Measurements from ENCODE around the gene IGF1. TPM values are rescaled to one million over a fixed set of nuclear protein-coding genes. Genes with fewer than 3 reads are reported as not detected.
A peak's percentile ranks its signal among the peaks of the same experiment; 100 is the strongest.

The IGF1 gene
- total and polyA plus RNA-seq, 2 experiments from 2014 or later = 2.3 to 2.9 TPM

GRCh38 chr12:102376781-102377180 lies 103.6 kb downstream of the IGF1 start:
- Histone ChIP-seq H4K20me1 (ENCODE audit: insufficient read depth) (no peaks in the 10 kb centered on the region), H3K4me1 (ENCODE audit: insufficient read depth) (no peaks in the 10 kb centered on the region), H3K9me3 (ENCODE audit: low read depth) (no peaks in the 10 kb centered on the region), H3K9ac (no peak overlapping the region), H3F3A (ENCODE audit: insufficient read depth) (no peaks in the 10 kb centered on the region), H3K27ac (no peak overlapping the region), H3K4me2 (ENCODE audit: unreplicated experiment) (no peak overlapping the region), H3K36me3 (ENCODE audit: low read depth) (no peaks in the 10 kb centered on the region), H2AFZ (no peak overlapping the region), H3K4me3 (no peak overlapping the region), H3K9me2 (ENCODE audit: insufficient read depth) (no peaks in the 10 kb centered on the region; the same call in 1 of the 2 replicates), H3K79me2 (ENCODE audit: insufficient read depth) (no peaks in the 10 kb centered on the region), H3K27me3 (replicated peaks; ENCODE audit: insufficient read depth) (no peaks in the 10 kb centered on the region)
- TF ChIP-seq EZH2phosphoT487 (IDR thresholded peaks at IDR 0.05; ENCODE audit: insufficient read depth, low read depth) (no peak), EZH2 (IDR thresholded peaks at IDR 0.05; ENCODE audit: insufficient read depth, poor library complexity, severe bottlenecking) (no peak)
- no peak for DNase-seq
- in situ Hi-C loops (cut with MboI) = no loop called here

- H3K9me3 ChIP-seq (ENCODE audit: low read depth) = no peaks in the 10 kb centered on the region
- no peak overlapping the region for H3K4me2 ChIP-seq (ENCODE audit: unreplicated experiment)
- no peaks in the 10 kb centered on the region for H3F3A ChIP-seq (ENCODE audit: insufficient read depth)
- TF ChIP-seq EZH2phosphoT487 (IDR thresholded peaks at IDR 0.05; ENCODE audit: insufficient read depth, low read depth) (no peak), EZH2 (IDR thresholded peaks at IDR 0.05; ENCODE audit: insufficient read depth, poor library complexity, severe bottlenecking) (no peak)
- H3K27me3 ChIP-seq (replicated peaks; ENCODE audit: insufficient read depth) = no peaks in the 10 kb centered on the region
- no peak overlapping the region for H3K4me3 ChIP-seq
- no peaks in the 10 kb centered on the region for H3K36me3 ChIP-seq (ENCODE audit: low read depth)
- H3K27ac ChIP-seq = no peak overlapping the region
- H3K9ac ChIP-seq = no peak overlapping the region
- in situ Hi-C loops (cut with MboI) = no loop called here
- no peaks in the 10 kb centered on the region for H3K79me2 ChIP-seq (ENCODE audit: insufficient read depth)
- 76 to 78% methylated on average over 5 of the region's 5 CpGs for WGBS, 2 experiments (ENCODE audit: low coverage in 1 of 2, low lambda C conversion rate in 2 of 2, missing lambda C conversion rate in 2 of 2)
- no peaks in the 10 kb centered on the region for H4K20me1 ChIP-seq (ENCODE audit: insufficient read depth)
- no peaks in the 10 kb centered on the region; the same call in 1 of the 2 replicates for H3K9me2 ChIP-seq (ENCODE audit: insufficient read depth)
- peak; percentile 4 for DNase-seq
- H3K4me1 ChIP-seq (ENCODE audit: insufficient read depth) = no peaks in the 10 kb centered on the region
- no peak overlapping the region for H2AFZ ChIP-seq
These were observed 104.1 kb downstream of the IGF1 start for GRCh38 chr12:102376181-102376747.

DNA sequence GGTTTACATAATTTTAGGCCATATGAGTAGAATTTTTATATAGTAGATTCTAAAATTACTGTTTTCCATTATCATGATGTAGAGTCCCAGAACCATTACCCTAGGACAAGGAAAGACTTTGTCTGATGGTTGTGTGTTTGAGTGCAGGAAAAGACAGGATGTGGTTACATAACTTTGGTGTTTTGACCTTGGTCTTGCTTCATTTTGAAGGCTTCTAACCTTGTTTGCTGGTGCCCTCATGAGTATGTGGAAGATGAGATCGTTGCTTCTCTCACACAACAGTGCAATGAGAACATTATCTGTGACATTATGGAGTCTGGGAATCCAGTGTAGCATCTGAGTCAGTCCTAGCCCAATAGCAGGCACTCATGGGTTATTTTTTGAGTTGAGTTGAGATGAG lies 106.2 kb downstream of the IGF1 start:
- no peak overlapping the region for H3K4me2 ChIP-seq (ENCODE audit: unreplicated experiment)
- H4K20me1 ChIP-seq (ENCODE audit: insufficient read depth) = no peaks in the 10 kb centered on the region
- H3K36me3 ChIP-seq (ENCODE audit: low read depth) = no peaks in the 10 kb centered on the region
- peak; percentile 6 for DNase-seq
- no peak overlapping the region for H3K9ac ChIP-seq
- no peak overlapping the region for H3K27ac ChIP-seq
- no peak overlapping the region for H2AFZ ChIP-seq
- no peaks in the 10 kb centered on the region; the same call in 1 of the 2 replicates for H3K9me2 ChIP-seq (ENCODE audit: insufficient read depth)
- no peaks in the 10 kb centered on the region for H3K27me3 ChIP-seq (replicated peaks; ENCODE audit: insufficient read depth)
- H3F3A ChIP-seq (ENCODE audit: insufficient read depth) = no peaks in the 10 kb centered on the region
- no peak overlapping the region for H3K4me3 ChIP-seq
- in situ Hi-C loops (cut with MboI) = no loop called here
- WGBS, 2 experiments (ENCODE audit: low coverage in 1 of 2, low lambda C conversion rate in 2 of 2, missing lambda C conversion rate in 2 of 2) = 36 to 50% methylated on average over 1 of the region's 1 CpG
- H3K9me3 ChIP-seq (ENCODE audit: low read depth) = no peaks in the 10 kb centered on the region
- H3K4me1 ChIP-seq (ENCODE audit: insufficient read depth) = no peaks in the 10 kb centered on the region
- no peaks in the 10 kb centered on the region for H3K79me2 ChIP-seq (ENCODE audit: insufficient read depth)
- no peak for TF ChIP-seq EZH2phosphoT487 (IDR thresholded peaks at IDR 0.05; ENCODE audit: insufficient read depth, low read depth)
- TF ChIP-seq EZH2 (IDR thresholded peaks at IDR 0.05; ENCODE audit: insufficient read depth, poor library complexity, severe bottlenecking) = no peak

DNA sequence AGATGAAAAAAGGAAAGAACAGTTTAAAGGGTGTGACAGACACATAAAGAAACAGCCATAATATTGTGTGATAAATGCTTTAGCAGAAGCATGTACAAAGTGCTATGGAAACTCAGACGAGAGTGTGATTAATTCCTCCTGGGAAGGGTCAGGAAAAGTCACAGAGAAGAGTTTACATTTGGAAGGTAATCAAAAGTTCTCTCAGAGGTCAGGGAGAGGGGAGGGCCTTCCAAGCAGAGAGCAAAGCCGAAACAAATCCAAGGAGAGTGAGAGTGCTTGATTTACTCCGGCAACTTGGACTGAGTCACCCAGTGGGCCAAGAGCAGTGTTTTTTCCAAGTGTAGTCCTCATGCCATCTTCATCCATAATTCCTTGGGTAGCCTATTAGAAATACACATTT lies 108.3 kb downstream of the IGF1 start:
- no peak overlapping the region for H2AFZ ChIP-seq
- no peaks in the 10 kb centered on the region for H3K79me2 ChIP-seq (ENCODE audit: insufficient read depth)
- WGBS, 2 experiments (ENCODE audit: low coverage in 1 of 2, low lambda C conversion rate in 2 of 2, missing lambda C conversion rate in 2 of 2) = 56 to 66% methylated on average over 3 of the region's 3 CpGs
- no peaks in the 10 kb centered on the region for H3K9me3 ChIP-seq (ENCODE audit: low read depth)
- H3K9ac ChIP-seq = no peak overlapping the region
- H3K9me2 ChIP-seq (ENCODE audit: insufficient read depth) = no peaks in the 10 kb centered on the region; the same call in 1 of the 2 replicates
- H4K20me1 ChIP-seq (ENCODE audit: insufficient read depth) = no peaks in the 10 kb centered on the region
- DNase-seq = no peak
- H3K4me1 ChIP-seq (ENCODE audit: insufficient read depth) = no peaks in the 10 kb centered on the region
- no peaks in the 10 kb centered on the region for H3K36me3 ChIP-seq (ENCODE audit: low read depth)
- H3K27ac ChIP-seq = no peak overlapping the region
- no peaks in the 10 kb centered on the region for H3F3A ChIP-seq (ENCODE audit: insufficient read depth)
- no peaks in the 10 kb centered on the region for H3K27me3 ChIP-seq (replicated peaks; ENCODE audit: insufficient read depth)
- in situ Hi-C loops (cut with MboI) = no loop called here
- TF ChIP-seq EZH2phosphoT487 (IDR thresholded peaks at IDR 0.05; ENCODE audit: insufficient read depth, low read depth) (no peak), EZH2 (IDR thresholded peaks at IDR 0.05; ENCODE audit: insufficient read depth, poor library complexity, severe bottlenecking) (no peak)
- H3K4me3 ChIP-seq = no peak overlapping the region
- no peak overlapping the region for H3K4me2 ChIP-seq (ENCODE audit: unreplicated experiment)

DNA sequence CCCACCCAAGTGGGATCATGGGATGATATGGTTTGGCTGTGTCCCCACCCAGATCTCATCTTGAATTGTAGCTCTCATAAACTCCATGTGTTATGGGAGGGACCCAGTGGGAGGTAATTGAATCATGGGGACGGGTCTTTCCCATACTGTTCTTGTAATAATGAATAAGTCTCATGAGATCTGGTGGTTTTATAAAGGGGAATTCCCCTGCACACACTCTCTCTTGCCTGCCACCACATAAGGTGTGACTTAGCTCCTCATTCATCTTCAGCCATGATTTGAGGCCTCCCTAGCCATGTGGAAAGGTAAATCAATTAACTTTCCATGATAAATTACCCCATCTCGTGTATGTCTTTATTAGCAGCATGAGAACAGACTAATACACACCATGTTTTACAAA lies 109.2 kb downstream of the IGF1 start:
- in situ Hi-C loops (cut with MboI) = no loop called here
- TF ChIP-seq EZH2phosphoT487 (IDR thresholded peaks at IDR 0.05; ENCODE audit: insufficient read depth, low read depth) (no peak), EZH2 (IDR thresholded peaks at IDR 0.05; ENCODE audit: insufficient read depth, poor library complexity, severe bottlenecking) (no peak)
- no peaks in the 10 kb centered on the region for H3F3A ChIP-seq (ENCODE audit: insufficient read depth)

More for the DNA sequence above, 109.2 kb downstream of the IGF1 start:
- Histone ChIP-seq H3K4me3 (no peak overlapping the region), H3K9me2 (ENCODE audit: insufficient read depth) (no peaks in the 10 kb centered on the region; the same call in 1 of the 2 replicates), H2AFZ (no peak overlapping the region), H4K20me1 (ENCODE audit: insufficient read depth) (no peaks in the 10 kb centered on the region), H3K4me1 (ENCODE audit: insufficient read depth) (no peaks in the 10 kb centered on the region), H3K4me2 (ENCODE audit: unreplicated experiment) (no peak overlapping the region), H3K9ac (no peak overlapping the region), H3K9me3 (ENCODE audit: low read depth) (no peaks in the 10 kb centered on the region), H3K27ac (no peak overlapping the region), H3K27me3 (replicated peaks; ENCODE audit: insufficient read depth) (no peaks in the 10 kb centered on the region), H3K79me2 (ENCODE audit: insufficient read depth) (no peaks in the 10 kb centered on the region), H3K36me3 (ENCODE audit: low read depth) (no peaks in the 10 kb centered on the region)
- no peak for DNase-seq
- 4 to 9% methylated on average over 2 of the region's 2 CpGs for WGBS, 2 experiments (ENCODE audit: low coverage in 1 of 2, low lambda C conversion rate in 2 of 2, missing lambda C conversion rate in 2 of 2)
